HG03571 (cell line): ENCODE measurements around the gene LRRC41.

Experiments used
- ATAC-seq: cut with Tn5 transposase; IDR thresholded peaks from one replicate; pipeline ENCODE4 v1.9.1; 2021; ENCODE audit not compliant: unreplicated experiment

Gene LRRC41

GRCh38 chr1:46288485-46289133 lies 14.8 kb downstream of the LRRC41 start:
- no peak for ATAC-seq

GRCh38 chr1:46285730-46286477 lies 17.5 kb downstream of the LRRC41 start:
- ATAC-seq, result no peak

GRCh38 chr1:46284597-46285564 lies 18.5 kb downstream of the LRRC41 start:
- no peak for ATAC-seq

GRCh38 chr1:46284058-46284457 lies 19.4 kb downstream of the LRRC41 start:
- no peak for ATAC-seq

- ATAC-seq, result no peak
Observed at GRCh38 chr1:46281021-46281420, 22.4 kb downstream of the LRRC41 start.

- ATAC-seq, result no peak
Observed at GRCh38 chr1:46280092-46280491, 23.3 kb downstream of the LRRC41 start.

GRCh38 chr1:46278807-46279206 lies 24.6 kb downstream of the LRRC41 start:
- no peak for ATAC-seq

GRCh38 chr1:46277658-46278373 lies 25.6 kb downstream of the LRRC41 start:
- ATAC-seq, result no peak

- no peak for ATAC-seq
Observed at GRCh38 chr1:46275030-46275337, 28.4 kb downstream of the LRRC41 start.

- no peak for ATAC-seq
Observed at GRCh38 chr1:46274225-46275029, 29.0 kb downstream of the LRRC41 start.

GRCh38 chr1:46268578-46268977 lies 34.8 kb downstream of the LRRC41 start:
- ATAC-seq, result no peak

GRCh38 chr1:46263146-46263545 lies 40.3 kb downstream of the LRRC41 start:
- no peak for ATAC-seq

GRCh38 chr1:46262508-46262907 lies 40.9 kb downstream of the LRRC41 start:
- ATAC-seq, result no peak

- ATAC-seq, result no peak
Observed at GRCh38 chr1:46256523-46256922, 46.9 kb downstream of the LRRC41 start.

- ATAC-seq, result no peak
Observed at GRCh38 chr1:46254668-46255067, 48.7 kb downstream of the LRRC41 start.

GRCh38 chr1:46248122-46248920 lies 55.1 kb downstream of the LRRC41 start:
- no peak for ATAC-seq

GRCh38 chr1:46247436-46248121 lies 55.8 kb downstream of the LRRC41 start, which contains the start of gene RAD54L:
TSS of gene RAD54L (plus strand) at chr1:46247763. CDS start at chr1:46248406, 643 bp downstream.
- ATAC-seq, result peak; percentile 88

- peak; percentile 51 for ATAC-seq
Observed at GRCh38 chr1:46246548-46247435, 56.6 kb downstream of the LRRC41 start.
